ENCODE measurements around the gene RAB36.

Gene RAB36

DNA sequence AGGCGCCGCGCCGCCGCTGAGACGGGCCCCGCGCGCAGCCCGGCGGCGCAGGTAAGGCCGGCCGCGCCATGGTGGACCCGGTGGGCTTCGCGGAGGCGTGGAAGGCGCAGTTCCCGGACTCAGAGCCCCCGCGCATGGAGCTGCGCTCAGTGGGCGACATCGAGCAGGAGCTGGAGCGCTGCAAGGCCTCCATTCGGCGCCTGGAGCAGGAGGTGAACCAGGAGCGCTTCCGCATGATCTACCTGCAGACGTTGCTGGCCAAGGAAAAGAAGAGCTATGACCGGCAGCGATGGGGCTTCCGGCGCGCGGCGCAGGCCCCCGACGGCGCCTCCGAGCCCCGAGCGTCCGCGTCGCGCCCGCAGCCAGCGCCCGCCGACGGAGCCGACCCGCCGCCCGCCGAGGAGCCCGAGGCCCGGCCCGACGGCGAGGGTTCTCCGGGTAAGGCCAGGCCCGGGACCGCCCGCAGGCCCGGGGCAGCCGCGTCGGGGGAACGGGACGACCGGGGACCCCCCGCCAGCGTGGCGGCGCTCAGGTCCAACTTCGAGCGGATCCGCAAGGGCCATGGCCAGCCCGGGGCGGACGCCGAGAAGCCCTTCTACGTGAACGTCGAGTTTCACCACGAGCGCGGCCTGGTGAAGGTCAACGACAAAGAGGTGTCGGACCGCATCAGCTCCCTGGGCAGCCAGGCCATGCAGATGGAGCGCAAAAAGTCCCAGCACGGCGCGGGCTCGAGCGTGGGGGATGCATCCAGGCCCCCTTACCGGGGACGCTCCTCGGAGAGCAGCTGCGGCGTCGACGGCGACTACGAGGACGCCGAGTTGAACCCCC, 35.8 kb downstream of the RAB36 start:
- no peak for TF ChIP-seq FOXP2 (optimal IDR thresholded peaks at IDR 0.05; ENCODE audit: borderline replicate concordance, extremely low read depth, extremely low read length, insufficient read depth)
- no peak for TF ChIP-seq POLR2AphosphoS5 (IDR thresholded peaks at IDR 0.05; ENCODE audit: low read depth, low read length)
- no peak for TF ChIP-seq TAF1 (IDR thresholded peaks at IDR 0.05; ENCODE audit: borderline replicate concordance, insufficient read depth, low read length)
- TF ChIP-seq, protein P1, sequence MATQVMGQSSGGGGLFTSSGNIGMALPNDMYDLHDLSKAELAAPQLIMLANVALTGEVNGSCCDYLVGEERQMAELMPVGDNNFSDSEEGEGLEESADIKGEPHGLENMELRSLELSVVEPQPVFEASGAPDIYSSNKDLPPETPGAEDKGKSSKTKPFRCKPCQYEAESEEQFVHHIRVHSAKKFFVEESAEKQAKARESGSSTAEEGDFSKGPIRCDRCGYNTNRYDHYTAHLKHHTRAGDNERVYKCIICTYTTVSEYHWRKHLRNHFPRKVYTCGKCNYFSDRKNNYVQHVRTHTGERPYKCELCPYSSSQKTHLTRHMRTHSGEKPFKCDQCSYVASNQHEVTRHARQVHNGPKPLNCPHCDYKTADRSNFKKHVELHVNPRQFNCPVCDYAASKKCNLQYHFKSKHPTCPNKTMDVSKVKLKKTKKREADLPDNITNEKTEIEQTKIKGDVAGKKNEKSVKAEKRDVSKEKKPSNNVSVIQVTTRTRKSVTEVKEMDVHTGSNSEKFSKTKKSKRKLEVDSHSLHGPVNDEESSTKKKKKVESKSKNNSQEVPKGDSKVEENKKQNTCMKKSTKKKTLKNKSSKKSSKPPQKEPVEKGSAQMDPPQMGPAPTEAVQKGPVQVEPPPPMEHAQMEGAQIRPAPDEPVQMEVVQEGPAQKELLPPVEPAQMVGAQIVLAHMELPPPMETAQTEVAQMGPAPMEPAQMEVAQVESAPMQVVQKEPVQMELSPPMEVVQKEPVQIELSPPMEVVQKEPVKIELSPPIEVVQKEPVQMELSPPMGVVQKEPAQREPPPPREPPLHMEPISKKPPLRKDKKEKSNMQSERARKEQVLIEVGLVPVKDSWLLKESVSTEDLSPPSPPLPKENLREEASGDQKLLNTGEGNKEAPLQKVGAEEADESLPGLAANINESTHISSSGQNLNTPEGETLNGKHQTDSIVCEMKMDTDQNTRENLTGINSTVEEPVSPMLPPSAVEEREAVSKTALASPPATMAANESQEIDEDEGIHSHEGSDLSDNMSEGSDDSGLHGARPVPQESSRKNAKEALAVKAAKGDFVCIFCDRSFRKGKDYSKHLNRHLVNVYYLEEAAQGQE (IDR thresholded peaks at IDR 0.05; ENCODE audit: insufficient read depth in 1 of 2, low read depth in 2 of 2, low read length in 2 of 2) = no peak
- no peak for TF ChIP-seq SIN3A (IDR thresholded peaks at IDR 0.05; ENCODE audit: borderline replicate concordance, insufficient read depth, low read length)

DNA sequence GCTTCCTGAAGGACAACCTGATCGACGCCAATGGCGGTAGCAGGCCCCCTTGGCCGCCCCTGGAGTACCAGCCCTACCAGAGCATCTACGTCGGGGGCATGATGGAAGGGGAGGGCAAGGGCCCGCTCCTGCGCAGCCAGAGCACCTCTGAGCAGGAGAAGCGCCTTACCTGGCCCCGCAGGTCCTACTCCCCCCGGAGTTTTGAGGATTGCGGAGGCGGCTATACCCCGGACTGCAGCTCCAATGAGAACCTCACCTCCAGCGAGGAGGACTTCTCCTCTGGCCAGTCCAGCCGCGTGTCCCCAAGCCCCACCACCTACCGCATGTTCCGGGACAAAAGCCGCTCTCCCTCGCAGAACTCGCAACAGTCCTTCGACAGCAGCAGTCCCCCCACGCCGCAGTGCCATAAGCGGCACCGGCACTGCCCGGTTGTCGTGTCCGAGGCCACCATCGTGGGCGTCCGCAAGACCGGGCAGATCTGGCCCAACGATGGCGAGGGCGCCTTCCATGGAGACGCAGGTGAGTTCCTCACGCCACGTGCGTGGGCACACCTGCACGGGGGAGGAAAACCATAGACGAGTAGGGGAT, 36.5 kb downstream of the RAB36 start:
- TF ChIP-seq FOXP2 (optimal IDR thresholded peaks at IDR 0.05; ENCODE audit: borderline replicate concordance, extremely low read depth, extremely low read length, insufficient read depth) (no peak), SIN3A (IDR thresholded peaks at IDR 0.05; ENCODE audit: borderline replicate concordance, insufficient read depth, low read length) (no peak), POLR2AphosphoS5 (IDR thresholded peaks at IDR 0.05; ENCODE audit: low read depth, low read length) (no peak), TAF1 (IDR thresholded peaks at IDR 0.05; ENCODE audit: borderline replicate concordance, insufficient read depth, low read length) (no peak)
- TF ChIP-seq, protein P1 (IDR thresholded peaks at IDR 0.05; ENCODE audit: insufficient read depth in 1 of 2, low read depth in 2 of 2, low read length in 2 of 2) = no peak

DNA sequence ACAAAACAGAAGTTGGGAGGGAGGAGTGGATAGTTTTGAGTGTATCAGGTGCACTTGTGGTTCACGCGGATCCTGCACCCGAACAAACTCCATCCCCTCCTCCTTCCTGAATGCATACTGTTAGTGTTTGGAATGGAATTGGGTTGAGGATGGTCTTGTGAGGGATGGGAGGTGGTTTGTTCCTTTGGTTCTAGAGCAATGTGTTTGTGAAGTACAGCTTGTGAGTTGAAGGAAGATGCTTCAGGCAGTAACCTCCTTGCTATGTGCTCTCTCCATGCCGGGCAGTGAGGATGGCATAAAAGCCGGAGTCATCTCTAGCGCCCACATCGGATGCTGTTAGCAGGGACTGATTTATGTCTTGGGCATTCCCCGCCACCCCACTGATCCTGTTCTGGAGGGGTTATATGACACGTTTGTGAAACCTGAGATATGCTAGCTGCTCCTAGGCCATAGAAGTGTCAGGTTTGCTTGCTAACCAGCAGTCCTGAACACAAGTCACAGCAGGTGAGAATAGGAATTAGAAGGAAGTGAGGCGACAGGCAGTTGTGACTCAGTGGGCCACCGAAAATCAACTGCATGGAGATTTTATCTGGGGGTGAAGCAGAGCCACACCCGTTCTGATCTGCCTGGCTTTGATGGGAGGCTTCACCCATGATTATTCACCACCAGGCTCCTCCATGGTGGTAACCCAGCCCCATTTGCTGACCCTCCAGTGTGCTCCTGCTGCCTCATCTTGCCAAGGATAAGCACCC, 37.2 kb downstream of the RAB36 start:
- TF ChIP-seq FOXP2 (optimal IDR thresholded peaks at IDR 0.05; ENCODE audit: borderline replicate concordance, extremely low read depth, extremely low read length, insufficient read depth) = no peak
- TF ChIP-seq, protein P1 (IDR thresholded peaks at IDR 0.05; ENCODE audit: insufficient read depth in 1 of 2, low read depth in 2 of 2, low read length in 2 of 2) = no peak
- no peak for TF ChIP-seq TAF1 (IDR thresholded peaks at IDR 0.05; ENCODE audit: borderline replicate concordance, insufficient read depth, low read length)
- no peak for TF ChIP-seq POLR2AphosphoS5 (IDR thresholded peaks at IDR 0.05; ENCODE audit: low read depth, low read length)
- TF ChIP-seq SIN3A (IDR thresholded peaks at IDR 0.05; ENCODE audit: borderline replicate concordance, insufficient read depth, low read length) = no peak

DNA sequence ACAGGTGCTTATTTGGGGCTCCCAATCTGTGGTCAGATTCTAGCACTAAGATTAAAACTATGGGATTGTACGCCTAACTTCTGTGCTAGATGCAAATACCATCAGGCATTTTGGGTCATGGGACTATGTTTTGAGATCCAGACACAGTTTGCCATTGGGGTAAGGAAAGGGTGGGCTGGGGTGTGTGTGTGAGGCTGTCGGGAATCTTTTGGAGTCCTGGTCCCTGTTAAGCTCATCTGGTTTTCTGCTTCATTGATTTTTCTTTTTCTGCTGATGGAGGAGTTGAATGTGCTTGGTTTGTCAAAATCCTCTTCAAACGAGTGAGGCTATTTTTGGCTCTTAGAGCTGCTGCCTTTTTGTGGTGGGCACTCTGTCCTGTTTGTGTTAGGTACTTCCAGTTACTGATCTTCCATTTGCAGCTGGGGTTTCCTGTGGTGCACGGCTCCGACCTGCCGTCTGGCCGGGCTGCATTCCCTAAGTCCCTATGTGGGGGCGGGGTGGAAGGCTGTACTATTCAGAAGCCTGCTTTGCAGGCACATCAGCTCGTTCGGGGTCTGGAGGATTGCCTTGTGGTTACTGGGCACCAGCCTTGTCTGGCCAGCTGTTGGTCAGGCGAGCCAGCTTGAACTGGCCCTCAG, 37.9 kb downstream of the RAB36 start:
- TF ChIP-seq POLR2AphosphoS5 (IDR thresholded peaks at IDR 0.05; ENCODE audit: low read depth, low read length) = no peak
- TF ChIP-seq SIN3A (IDR thresholded peaks at IDR 0.05; ENCODE audit: borderline replicate concordance, insufficient read depth, low read length) = no peak
- TF ChIP-seq, protein P1 (IDR thresholded peaks at IDR 0.05; ENCODE audit: insufficient read depth in 1 of 2, low read depth in 2 of 2, low read length in 2 of 2) = no peak
- no peak for TF ChIP-seq TAF1 (IDR thresholded peaks at IDR 0.05; ENCODE audit: borderline replicate concordance, insufficient read depth, low read length)
- TF ChIP-seq FOXP2 (optimal IDR thresholded peaks at IDR 0.05; ENCODE audit: borderline replicate concordance, extremely low read depth, extremely low read length, insufficient read depth) = no peak

All from PFSK-1 (cell line).